ENCODE measurements around the gene SPPL3.

SPPL3 gene

DNA sequence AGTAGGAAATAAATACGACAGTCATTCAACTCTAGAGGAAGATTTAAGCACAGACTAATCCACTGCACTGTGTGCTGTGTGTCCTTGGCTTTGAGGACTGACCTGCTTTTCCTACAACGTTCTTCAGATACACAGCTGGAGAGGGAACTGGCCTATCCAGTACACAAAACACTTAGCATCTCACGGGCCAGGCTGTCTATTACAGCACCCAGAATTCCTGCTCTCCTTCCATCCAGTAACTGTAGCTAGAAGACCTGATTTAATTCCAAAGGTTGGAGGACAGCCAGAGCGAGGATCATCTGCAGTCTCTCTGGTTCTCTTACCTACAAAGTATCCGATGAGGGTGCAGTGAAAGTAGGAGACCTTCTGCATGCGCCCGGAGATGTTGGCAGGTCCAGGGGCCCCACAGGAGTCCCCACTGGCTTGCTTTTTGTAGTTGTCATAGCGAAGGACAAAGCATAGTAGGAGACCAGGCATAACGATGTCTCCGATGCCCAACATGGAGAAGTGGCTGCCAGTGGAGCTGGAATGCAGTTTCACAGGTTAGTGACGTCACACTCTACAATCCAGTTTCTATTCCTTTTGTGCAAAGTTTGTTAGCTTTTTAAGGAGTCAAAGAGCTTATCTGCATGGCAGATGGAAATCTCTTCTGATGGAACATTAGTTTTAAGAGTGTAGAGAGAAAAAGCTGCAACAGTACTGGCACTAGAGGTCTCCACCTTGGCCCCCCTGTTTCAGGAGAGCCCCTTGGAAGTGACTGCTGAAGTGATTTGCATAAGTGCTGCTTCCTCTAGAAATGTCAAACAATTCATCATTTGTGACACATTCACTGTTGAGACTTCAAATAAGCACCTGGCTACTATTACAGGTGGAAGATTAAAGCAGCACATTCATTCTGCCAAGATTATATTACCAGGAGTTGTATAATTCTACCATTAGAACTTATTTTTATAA is 136.8 kb downstream of the SPPL3 start:
- DNase-seq = no peak

DNA sequence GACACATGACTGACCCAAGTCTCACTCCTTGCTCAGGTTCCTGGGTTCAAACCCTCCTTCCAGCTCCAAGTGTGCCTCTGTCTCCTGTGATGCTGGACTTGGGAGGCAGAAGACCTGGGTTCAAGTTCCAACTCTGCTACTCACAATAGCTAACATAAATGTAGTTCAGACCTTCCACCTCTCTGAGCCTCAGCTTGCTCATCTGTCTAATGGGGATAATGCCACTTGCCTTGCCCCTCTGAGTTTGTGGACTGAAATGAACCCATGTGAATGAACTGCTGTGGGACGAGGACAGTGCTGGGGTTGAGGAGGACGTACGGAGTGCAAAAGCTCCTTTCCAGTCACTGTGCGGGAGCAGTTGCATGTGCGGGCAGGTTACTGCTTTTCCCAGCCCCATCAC is 137.6 kb downstream of the SPPL3 start:
- no peak for DNase-seq

DNA sequence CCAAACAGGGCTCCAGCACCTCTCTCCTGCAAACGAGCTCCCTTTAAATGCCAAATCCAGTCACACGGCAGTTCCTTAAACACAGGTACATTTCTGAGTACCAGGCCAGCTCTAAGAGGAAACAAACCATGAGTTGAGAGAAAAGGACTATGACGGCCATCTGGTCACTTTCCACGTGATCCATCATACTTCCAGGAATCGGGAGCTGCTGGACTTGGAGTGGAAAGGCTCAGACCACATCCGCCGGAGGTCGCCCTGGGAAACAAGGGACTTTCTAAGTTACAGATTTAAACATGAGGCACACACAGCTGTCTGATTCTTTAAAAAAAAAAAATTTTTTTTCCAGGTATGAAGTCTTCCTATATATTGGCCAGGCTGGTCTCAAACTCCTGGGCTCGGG is 139.3 kb downstream of the SPPL3 start:
- no peak for DNase-seq

DNA sequence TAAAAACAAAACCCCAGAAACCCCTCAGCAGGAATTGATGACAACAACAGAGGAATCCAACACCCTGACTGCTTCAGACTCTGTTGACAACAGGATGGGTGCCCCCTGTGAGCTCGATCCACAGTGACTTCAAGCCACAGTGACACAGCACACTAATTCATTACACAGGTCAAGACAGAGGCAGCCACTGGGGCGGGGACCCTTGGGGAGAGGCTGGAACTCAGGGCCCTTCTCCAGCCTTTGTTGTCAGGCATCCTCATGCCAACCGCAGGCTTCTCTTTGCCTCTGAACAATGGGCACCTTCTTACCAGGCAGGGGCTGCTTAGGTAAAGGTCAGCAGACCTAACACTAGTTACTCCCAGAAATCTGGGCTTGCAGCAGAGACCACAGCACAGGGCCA is 140.9 kb downstream of the SPPL3 start:
- DNase-seq = no peak

DNA sequence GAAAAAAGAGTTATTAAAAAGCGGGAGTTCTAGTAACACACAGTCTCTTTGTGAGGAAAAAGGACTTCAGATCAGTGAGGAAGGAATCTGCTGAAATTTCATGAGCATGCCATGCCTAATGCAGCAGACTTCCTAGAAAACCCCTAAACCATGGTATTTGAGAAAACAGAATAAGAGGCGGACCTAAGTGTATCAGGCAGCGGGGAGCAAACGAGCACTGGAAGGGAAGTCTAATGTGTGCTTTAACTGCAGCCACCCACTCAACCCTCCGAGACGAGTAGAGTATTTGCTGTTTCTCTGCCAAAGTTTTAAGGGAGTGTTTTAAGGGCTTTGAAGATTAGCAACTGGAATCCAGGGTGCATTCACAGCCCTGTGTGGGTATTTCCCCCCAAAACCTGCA is 142.1 kb downstream of the SPPL3 start:
- no peak for DNase-seq

DNA sequence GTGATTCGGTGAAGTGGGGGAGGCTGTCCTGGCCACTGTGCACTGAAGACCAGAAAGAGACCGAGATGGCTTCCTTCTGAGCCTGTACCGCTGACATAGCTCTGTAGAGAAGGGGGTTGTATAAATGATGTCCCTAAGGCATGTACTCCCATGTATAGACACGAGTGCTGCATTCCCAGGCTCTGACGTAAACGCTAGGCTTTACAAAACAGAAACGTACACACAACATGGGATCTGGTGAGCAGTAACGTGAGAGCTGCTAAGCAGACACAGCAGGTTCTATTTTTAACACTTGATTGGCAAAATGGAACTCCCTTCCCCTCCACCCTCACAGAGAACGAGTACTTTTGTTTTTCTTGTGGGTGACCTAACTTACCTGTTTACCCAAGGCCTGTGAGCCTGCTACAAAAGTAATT is 142.6 kb downstream of the SPPL3 start:
- no peak for DNase-seq

DNA sequence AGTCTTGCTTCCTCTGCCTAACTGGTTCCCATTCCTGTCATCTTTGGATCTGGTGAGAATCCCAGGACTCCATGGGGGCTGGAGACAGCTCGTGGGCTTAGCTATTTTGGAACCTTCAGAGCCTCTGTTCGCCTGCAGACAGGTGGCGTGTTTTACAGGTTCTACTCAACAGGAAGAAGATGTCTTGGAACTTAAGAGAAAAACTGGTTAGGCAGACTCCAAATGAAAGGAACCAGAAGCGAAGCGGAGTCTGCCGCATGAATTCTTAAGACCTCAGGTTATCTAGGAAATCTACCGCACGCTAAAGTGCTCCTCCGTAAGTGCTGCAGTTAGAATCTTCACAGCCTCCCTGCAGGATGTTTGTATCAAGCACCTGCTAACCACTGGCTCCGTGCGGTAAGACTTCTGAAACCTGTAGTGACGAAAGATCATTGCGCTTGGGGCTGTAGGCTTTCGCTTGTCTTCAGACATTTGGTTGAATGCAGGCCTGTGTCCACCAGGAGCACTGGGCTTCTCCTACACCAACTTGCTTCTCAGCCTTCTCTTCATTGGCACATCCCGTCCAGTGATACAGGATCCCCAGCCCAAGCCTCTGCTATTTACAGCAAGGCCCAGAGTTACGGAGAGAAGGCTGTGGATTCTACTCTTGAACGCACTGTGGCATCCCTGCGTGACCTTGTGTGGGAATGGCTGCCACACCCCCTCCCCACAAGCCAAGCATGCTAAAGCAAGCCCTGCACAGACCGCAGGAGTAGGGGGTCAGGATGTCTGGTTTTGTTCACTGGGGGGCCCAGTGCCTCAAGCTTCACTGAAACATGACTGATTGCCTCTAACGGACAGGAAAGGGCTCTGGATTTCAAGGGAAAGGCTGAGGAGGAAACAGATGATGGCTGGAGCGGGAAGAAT is 143.6 kb downstream of the SPPL3 start:
- no peak for DNase-seq

DNA sequence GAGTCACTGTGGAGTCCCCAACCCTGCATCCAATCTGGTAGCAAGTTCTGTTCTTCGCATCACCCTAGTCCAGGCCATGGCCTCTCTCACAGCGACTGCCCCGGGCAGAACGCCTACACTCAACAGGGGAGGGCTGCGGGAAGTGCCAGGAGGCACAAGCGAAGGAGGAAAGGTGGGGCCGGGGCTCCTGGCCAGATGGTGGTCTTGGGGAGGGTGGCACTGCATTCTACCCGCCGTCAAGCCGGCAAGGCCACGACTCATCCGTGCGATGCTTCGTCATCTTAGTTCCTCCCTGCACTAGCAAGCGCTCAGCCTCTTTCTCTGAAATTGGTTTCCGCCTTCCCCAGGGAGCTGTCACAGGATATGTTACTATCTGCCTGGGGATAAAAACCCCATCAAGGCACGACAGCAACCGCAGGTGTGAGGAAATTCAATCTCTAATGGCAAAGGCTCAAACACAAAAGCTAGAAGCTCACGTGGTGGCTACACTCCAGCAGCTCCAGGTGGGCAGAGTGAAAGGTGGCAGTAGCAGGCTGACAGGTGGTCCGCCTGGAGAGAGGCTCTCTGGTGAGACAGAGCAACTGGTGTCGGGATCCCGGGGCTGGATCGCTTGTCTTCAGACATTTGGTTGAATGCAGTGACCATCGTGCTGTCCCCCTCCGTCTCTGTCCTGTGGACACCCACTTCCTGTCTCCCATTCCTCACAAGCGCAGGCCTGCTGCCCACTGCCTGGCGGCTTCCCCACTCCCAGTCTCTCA is 144.4 kb downstream of the SPPL3 start:
- no peak for DNase-seq

DNA sequence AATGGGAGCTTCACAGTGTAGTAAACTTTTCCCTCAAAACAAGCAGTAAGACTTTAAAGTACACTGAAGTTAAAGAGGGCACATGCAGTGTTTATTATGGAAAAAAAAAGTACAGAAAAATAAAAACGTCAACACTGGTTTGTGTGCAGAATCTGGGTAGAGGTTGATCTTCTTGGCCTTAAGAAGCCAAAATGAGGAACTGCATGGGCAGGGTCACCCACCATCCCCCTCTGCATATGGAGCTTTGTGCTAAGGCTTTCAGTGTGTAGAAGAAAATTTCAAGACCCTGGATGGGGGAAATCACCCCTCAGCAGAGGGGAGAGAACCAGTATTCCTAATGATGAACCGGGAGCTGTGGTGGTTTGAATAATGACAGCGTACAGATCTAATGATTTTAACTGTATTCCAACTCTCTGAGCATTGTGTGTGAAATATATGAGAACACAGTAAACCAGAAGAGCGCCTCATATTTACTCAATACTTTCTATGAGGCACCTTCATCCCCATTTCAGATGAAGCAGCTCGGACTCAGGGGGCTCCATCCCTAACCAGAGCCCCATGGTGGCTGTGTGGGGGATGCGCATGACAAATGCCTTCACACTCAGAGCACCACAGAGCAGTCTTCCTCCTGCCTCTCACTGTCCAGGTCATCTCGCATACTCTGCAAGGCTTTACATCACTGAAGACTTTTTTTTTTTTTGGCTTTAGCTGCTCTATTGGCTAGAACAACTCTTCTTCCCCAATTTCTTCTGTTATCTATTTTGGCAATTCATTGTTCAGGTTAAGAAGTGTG is 145.2 kb downstream of the SPPL3 start:
- DNase-seq = no peak

DNA sequence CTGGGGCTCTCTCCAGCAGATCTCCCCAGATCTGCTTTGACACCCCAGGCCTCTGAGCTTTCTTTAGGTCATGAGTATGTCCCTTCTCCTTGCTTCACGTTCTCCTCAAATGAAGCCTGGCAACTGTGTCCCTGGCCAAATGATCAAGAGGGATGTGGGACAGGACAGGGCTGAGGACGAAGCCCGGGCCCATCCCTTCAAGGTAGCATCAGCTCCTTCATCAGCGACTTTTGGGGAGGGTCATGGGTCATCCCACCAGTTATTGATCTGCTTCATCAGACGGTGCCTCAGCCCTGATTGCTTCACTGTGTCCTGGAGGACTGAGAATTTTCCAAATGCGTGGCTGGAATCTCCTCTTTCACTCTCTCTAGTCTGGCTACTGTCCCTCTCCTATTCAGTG is 146.2 kb downstream of the SPPL3 start:
- DNase-seq = no peak

DNA sequence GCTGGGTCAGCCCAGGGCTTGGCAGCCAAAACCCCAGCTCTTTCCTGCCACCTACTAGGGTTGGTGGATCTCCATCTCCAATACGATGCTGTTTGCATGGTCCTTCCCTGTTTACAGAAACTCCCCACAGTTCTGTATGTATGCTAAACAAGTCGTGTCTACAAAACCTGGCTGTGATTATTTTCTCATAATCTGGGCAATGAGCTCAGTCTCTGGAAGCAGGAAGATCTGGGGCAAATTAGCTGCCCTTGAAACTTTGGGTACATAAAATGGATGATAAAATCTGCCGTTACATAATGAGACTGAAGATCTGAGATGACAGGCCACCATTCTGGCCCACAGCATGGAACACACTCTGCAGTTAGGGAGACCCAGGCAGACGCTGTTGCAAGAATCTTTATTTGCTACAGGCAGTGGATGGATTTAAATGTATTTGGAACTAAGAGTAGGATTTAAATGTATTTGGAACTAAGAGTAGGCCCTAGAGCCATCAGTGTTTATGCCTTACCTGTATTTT is 146.9 kb downstream of the SPPL3 start:
- no peak for DNase-seq

DNA sequence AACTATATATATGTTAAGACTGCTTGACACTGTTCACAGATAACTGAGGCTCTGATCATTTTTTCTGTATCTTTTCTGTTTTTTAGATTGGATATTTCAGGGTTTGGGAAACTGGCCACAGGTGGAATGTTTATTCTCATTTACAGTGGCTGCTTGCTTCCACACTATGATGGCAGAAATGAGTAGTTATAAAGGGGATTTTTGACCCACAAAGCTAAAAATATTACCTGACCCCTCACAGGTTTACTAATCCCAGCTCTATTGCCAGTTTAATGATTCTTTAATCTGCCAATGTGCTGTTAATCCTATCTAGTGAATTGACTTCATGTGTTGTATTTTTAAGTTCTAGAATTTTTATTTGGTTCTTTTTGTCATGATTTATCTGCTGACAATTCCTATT is 148.9 kb downstream of the SPPL3 start:
- DNase-seq = no peak

DNA sequence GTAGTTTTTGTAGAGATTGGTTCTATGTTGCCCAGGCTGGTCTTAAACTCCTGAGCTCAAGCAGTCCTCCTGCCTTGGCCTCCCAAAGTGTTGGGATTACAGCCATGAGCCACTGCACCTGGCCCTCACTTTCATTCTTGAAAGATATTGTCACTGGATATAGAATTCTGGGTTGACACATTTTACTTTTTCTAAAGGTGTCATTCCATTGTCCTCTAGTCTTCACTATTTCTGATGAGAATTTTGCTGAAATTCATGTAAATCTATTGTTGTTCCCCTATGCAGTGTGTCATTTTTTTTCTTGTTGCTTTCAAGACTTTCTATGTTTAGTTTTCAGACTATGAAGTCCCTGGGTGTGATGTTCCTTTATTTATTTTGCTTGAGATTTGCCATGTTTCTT is 149.4 kb downstream of the SPPL3 start:
- DNase-seq = no peak

DNA sequence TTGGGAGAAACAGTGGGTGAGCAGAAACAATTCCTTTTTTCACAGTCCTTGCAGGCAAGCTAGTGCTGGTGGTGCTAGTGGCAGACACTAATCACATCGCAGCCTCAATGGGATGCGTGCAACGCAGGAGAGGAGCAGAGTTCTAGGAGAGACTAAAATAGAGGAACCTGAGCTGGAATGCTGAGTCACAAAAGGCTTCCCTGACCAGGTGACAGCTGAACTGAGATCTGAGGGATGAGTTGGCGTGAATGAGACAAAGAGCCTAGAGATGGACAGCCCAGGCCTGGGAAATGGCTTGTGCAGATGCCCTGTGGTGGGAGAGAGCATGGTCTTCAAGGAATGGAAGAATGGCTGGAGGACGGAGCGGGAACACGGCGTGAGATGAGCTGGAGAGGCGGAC is 152.8 kb downstream of the SPPL3 start:
- DNase-seq = no peak

DNA sequence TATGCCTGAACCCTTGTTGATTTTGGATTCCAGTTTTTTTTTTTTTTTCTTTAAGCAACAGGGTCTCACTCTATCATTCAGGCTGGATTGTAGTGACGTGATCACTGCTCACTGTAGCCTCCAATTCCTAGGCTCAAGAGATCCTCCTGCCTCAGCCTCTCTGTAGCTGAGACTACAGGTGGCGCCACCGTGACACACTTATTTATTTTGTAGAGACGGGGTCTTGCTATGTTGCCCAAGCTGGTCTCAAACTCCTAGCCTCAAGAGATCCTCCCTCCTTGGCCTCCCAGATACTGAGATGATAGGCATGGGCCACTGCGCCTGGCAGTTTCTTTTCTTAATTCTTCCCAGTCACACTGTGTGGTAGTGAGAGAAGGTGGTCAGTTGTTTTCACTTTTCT is 153.4 kb downstream of the SPPL3 start:
- DNase-seq = no peak

DNA sequence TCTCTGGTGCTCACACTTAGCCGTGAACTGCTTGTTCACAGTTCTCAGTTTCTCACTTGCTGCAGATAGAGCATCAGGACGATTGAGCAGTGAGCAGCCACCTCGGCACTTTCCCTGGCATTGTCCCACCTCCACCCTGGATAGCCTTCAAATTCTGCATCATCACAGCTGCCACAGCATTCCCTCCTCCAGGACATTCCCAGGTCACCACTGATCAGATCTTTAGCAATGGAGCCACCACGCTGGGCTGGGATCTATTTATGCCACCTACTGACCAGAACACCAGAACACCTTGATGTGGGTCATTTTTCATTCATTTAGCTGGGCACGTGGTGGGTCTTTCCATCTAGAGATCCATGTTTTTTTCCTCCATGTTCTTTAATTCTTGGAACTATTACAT is 154.9 kb downstream of the SPPL3 start:
- no peak for DNase-seq

DNA sequence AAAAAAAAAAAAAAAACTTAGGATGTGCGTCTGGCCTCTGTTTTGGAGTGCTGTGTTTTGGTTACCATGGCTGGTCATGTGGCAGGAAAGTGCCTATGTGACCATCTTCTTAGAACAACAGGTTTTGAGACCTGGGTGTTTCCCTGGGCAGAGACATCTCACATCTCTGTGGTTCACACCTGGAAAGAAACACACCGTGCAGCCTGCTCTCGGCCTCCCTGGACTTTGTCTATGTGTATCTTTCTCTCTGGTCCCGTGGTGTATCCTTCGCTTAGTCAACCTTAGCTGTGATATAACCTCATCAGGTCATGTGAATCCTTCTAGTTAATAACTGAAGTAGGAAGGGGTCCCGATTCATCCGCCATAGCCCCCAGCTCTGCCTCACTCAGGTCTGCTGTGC is 155.9 kb downstream of the SPPL3 start:
- DNase-seq = no peak

DNA sequence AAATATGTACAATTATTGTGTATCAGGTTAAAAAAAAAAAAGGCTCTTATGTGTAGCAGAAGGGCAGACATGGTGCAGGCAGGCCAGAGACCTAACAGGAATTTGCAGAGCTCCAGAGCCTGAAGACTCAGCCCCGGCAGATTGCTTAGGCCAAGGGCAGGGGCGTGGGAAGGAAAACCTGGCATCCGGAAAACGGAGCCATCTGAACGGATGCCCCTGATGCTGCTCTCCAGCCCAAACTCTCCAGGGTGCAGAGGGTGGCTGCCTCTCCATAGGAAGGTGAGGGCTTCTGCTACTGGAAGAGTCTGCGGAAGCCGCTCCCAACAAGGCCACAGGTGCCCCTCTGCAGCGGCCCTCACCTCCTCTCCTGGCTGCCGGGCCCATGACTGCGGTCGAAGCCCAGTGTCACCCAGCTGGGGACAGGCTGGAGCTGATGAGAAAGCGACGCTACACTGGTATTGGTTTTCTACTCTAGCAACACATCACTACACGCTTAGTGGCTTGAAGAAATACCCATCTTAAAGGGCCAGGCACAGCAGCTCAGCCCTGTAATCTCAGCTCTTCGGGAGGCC is 159.2 kb downstream of the SPPL3 start:
- DNase-seq = no peak

DNA sequence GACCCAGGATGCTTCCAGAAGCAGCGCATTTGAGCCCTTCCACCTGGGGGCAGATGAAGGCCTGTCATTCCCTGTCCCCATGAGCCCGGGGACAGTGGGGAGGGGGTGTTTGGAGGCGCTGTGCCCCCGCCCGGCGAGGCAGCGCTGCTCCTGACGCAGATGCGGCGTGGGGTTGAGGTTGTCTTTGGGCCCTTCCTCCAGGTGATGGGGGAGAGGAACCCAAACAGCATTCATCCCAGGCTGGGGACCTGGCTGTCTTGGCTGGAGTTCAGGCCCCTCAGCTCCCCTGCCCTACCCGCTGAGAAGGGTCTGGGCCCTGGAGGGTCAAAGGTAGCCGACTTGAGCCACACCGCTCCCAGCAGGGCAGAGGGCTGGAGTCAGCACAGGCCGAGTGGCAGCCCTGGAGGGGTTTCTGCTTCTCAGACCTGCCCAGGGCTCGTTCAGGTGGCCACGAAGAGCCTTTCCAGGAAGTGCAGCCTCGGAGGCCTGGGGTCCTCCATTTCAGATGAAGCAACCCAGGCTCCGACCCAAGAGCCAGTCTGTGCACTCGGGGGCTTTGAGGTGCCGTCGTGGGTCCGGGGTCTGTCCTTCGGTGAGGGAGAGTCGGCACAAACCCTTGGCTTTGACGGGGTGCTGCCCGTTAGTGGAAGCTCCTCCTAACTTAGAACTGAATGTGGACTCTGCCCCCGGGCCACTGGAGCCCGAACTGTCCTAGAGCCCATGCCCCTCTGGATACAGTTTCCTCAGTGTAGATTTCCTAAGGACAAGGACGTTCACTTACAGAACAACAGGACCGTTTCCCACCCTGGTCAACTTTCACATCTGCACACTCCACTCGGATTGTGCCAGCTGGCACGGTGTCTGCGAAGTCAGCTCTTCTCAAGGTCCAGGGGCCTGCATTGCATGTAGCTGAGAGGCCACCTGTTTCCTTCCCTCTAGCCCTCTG is 162.4 kb downstream of the SPPL3 start:
- DNase-seq = no peak

DNA sequence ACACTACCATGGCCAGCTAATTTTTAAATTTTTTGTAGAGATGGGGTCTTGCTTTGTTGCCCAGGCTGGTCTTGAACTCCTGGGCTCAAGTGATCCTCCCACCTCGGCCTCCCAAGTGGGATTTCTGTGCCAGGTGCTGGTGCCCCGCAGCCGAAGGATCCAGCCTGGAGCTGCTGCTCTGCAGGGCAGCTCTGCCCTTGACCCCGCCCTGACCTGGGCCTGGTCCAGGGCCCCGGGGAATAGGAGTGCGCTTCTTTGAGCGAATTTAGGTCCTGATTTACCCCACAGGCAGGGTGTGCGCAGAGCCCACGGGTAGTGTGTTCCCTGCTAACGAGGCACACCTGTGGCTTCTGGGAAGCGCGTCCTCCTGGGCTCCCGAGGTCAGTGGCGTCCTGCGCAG is 163.3 kb downstream of the SPPL3 start:
- no peak for DNase-seq

All from hematopoietic multipotent progenitor cell treated with erythropoietin and hydrocortisone succinate and interleukin-3 and kit ligand, for 6 days (in vitro differentiated cells).